Islet of Langerhans (tissue), 1 donor: Measurements from ENCODE around the gene SLC9A3.
"Not testable (repeated sequence)": the region's sequence is repeated elsewhere in the genome, so short reads cannot be mapped to it uniquely, and the experiment has no call there.

ENCODE experiments used
- FAIRE-seq: peaks from one replicate; lab custom pipeline; 2011; peaks lifted over from hg19 to GRCh38; lab: Jason Lieb, UNC

The SLC9A3 gene

GRCh38 chr5:474840-475661 lies 49.2 kb downstream of the SLC9A3 start:
- no peak for FAIRE-seq

DNA sequence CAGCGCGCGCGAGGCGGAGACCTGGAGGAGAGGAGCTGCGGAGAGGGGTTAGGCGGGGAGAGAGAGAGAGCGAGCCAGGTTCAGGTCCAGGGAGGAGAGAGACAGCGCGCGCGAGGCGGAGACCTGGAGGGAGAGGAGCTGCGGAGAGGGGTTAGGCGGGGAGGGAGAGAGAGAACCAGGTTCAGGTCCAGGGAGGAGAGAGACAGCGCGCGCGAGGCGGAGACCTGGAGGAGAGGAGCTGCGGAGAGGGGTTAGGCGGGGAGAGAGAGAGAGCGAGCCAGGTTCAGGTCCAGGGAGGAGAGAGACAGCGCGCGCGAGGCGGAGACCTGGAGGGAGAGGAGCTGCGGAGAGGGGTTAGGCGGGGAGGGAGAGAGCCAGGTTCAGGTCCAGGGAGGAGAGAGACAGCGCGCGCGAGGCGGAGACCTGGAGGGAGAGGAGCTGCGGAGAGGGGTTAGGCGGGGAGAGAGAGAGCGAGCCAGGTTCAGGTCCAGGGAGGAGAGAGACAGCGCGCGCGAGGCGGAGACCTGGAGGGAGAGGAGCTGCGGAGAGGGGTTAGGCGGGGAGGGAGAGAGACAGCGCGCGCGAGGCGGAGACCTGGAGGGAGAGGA lies 49.9 kb downstream of the SLC9A3 start:
- not testable (repeated sequence) for FAIRE-seq

DNA sequence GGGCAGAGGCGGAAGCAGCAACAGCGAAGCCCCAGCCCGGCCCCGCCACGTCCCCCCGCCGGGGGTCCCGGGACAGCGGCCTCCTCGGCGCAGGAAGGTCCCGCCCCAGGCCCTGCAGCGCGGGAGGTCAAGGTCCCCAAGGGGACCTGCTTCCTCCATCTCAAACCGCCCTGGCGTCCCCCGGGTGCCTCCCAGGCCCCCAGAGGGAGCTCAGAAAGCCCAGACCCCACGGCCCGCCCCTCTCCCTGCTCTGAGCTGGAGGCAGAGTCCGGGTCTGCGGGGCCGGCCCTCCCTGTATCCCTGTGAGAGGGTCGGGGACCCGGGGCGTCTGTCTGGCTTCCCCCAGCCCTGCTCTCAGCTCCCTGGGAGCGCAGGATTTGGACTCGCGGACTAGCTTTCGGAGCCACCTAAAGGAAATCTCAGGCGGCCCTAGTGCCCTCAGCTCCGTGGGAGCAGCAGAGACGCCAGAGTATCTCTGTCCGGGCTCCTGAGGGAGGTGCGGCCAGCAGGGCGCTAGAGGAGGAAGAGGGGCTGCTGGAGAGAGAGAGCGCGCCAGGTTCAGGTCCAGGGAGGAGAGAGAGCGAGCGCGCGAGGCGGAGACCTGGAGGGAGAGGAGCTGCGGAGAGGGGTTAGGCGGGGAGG lies 50.6 kb downstream of the SLC9A3 start:
- FAIRE-seq: no peak

GRCh38 chr5:472656-473550 lies 51.3 kb downstream of the SLC9A3 start:
- FAIRE-seq: no peak

- no peak for FAIRE-seq
Measured at GRCh38 chr5:472076-472655, 52.1 kb downstream of the SLC9A3 start.

DNA sequence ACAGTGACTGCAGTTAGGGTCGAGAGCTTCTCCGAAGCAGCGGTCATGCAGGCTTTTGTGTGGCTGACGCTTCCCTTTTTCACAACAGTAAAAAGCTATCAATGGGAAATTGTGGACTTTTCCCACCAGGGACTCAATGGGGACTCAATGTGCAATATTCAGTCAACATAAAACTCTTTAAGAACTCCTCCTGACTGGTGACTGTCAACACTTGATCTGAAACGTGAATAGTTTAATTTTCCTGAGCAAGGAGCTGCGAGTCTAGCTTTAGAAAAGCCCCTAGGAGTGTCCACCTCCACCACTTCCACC lies 52.5 kb downstream of the SLC9A3 start:
- no peak for FAIRE-seq

DNA sequence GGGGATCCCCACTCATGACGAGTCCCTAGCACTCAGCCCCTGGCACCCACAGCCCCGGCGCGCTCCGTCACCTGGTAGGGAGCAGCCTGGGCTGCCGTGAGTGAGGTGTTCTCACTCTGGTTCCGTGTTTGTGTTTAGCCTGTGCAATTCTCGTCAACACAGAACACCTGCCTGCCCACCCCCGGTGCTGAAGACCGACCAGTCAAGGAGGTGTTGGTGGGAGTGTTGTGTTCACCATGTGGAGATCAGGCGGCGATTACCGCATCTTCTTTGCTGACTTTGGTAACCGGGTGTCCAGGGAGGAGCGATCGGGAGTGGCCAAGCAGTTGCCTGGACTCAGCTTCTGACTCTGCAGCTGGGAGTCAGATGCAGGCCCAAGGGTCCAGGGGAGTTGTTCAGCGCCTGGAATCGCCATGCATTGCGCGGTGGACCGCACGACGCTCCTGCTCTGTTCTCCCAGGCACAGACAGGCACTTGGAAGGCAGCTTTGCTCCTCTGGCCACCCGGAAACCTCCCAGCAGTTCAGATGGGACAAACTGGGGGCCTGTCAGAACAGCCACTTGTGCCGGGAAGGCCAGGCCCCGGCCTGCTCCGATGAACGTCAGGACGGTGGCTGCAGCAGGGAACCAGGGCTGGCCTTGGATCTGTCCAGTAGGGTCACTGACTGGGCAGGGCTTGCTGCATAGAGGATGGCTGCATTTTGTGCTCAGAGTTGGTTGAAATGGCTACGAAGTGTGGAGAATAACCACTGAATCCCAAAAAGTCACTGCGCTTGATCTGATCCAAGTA lies 53.1 kb downstream of the SLC9A3 start:
- FAIRE-seq: no peak

DNA sequence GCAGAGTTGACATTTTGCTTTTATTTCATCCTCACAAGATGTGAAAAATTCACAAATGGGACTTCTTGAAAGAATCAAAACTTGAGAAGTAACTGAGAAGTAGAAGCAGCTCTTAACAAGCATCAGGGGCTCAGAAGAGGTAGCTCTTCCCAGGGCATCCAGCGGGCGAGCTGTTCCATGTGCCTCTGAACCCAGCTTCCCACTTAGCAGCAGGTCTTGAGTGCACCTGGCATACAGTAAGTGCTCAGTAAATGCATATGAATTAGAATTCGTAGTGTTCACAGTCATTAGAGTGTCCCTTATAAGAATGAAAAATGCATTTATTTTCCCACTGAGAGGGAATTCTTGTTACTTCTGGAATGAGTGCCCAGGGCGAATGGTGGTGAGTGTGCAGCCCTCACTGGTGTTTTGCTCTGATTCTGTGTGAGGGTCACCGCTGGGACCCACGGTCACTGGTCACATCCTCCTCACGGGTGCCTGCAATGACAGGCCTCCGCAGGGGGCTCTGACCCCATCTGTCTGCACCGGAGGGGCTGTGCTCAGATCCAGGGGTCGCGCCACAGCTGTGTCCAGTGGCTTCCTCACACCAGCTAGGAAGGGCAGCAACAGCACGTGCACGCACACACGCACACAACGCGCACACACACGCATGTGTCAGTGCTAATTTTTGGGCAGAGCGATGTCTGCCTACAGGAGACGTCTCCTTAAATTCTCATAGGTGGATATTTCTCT lies 54.3 kb downstream of the SLC9A3 start:
- FAIRE-seq: no peak

DNA sequence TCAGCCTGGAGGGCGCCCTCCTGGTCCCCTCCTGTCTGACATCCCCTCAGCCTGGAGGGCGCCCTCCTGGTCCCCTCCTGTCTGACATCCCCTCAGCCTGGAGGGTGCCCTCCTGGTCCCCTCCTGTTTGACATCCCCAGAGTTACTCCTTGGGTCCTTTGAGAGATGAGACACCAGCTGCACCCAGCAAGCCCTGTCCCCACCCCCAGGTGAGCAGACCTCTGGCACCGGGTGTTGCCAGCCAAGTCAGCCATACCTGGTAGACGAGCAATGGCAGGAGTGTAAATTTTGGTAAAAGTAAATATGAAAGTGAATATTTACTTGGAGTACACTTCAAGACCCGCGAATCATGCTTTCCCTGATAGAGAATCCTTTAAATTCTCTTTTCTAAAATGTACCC lies 55.8 kb downstream of the SLC9A3 start:
- no peak for FAIRE-seq

- no peak for FAIRE-seq
Measured at GRCh38 chr5:466661-467310, 57.5 kb downstream of the SLC9A3 start.

DNA sequence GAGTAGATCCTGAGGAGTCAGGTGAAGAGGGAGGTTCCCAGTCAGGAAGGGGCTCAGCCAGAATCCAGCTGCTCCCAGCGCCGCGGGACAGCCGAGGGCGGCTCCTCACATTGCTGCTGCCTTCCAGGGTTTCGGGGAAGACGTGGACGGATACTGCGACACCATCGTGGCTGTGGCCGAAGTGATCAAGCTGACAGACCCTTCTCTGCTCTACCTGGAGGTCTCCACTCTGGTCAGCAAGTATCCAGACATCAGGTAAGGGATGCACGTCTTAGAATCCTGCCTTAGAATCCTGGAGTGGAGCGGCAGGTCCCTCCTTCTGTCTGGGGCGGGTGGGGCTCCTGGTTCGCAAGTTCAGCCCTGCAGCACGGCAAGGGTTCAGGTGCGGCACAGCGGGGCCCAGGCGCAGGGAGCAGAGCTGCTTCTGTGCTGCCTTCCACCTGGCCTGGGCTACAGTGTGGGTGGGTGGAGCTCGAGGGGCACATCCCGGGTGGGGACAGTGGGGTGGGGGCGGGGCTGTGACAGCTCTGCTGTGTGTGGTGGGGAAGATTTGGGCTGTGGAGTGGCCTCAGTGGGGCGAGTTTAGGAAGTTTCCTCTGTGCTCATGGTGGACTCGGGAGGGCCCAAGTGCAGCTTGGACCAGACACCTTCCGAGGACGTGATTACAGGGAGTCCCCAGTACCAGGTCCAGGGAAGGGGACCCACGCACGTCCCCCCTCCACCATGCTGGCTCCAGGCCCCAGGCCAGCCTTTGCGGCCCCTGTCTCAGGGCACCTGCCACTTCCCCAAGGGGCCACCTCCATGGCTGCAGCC lies 58.5 kb downstream of the SLC9A3 start:
- FAIRE-seq: no peak

- FAIRE-seq: no peak
Measured at GRCh38 chr5:464843-465590, 59.2 kb downstream of the SLC9A3 start.

- FAIRE-seq: no peak
Measured at GRCh38 chr5:464446-464842, 59.8 kb downstream of the SLC9A3 start.

DNA sequence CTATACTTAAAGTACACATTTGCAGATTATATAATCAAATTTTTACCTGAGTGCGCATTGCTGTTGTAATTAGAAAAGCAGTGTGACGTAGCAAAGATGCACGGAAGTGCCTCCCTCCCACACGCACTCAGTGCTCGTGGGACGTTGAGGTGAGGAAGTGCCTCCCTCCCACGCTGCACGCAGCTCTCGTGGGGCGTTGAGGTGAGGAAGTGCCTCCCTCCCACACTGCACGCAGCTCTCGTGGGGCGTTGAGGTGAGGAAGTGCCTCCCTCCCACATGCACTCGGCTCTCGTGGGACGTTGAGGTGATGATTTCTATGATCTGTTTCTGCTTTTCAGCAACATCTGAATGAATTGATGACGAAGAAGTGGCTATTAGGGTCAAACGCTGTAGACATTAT lies 60.3 kb downstream of the SLC9A3 start:
- no peak for FAIRE-seq

DNA sequence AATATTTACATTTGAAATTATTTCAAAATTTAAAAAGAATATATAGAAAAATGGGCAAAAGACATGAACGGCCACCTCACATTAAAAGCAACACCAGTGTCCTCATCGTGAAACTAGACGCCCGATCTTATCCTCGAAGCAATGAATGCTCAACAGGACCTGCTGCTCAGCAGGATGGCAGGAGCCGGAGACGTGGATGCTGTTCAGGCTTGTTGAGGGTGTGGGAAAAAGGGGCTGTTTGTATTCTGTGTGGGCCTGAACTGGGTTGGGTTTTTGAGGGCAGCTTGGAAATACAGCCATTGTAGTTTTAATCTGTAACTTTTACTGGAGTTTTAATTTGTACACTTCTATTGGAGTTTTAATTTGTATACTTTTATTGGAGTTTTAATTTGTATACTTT lies 60.9 kb downstream of the SLC9A3 start:
- FAIRE-seq: no peak

DNA sequence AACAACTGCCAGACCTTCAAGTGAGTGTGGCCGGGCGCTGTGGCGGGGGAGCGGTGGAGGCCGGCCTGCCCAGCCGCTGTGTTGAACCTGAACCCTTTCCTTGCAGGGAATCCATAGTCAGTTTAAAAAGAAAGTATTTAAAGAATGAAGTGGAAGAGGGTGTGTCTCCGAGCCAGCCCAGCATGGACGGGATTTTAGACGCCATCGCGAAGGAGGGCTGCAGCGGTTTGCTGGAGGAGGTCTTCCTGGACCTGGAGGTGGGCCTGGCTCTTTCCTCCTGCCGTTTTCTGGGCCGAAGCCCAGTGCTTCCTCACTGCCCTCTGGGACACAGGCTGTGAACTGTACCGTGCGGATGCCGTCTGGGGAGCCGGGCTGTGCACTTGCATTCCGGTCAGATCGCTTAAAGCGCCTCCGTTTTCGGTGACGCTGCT lies 62.2 kb downstream of the SLC9A3 start:
- no peak for FAIRE-seq

- no peak for FAIRE-seq
Measured at GRCh38 chr5:460273-460625, 64.0 kb downstream of the SLC9A3 start.

DNA sequence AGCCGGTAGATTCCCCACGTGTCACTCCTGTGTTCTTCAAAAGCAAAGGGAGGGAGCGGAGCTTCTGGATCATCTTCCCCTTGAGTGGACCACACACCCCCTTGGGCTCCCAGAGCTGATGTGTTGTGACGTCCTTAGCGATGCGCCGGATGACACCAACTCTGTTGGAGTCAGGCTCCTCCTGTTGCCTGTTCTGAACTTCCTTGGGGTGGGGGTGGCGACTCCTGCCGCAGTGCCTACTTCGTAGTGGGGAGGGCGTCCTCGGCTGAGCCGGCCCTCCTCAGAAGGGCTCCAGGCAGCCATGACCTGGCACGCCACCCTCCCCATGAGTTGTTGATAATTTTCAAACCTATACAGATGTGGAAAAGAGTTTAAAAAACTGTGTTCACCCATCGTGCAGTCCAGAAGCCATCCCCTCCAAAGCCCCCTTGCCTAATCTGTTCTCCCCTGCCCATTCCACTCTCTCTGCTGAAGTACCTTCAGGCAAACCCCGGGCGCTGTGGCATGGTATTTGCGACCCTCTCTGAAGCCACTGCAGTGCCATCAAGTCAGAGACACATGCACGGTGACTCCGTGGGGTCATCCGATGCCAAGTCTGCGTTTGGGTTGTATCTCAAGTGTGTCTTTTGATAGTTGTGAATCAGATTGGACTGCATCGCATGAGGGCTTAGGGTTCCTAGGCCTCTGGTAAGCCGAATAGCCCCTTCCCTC lies 64.5 kb downstream of the SLC9A3 start:
- no peak for FAIRE-seq
